HG02678 (cell line): ENCODE measurements around the gene FAM20C.

Source experiments
- ATAC-seq: cut with Tn5 transposase; IDR thresholded peaks from one replicate; pipeline ENCODE4 v1.9.1; 2021; ENCODE audit warnings: mild to moderate bottlenecking, moderate library complexity; ENCODE audit not compliant: unreplicated experiment

The FAM20C gene

GRCh38 chr7:266851-267840 lies 74.8 kb downstream of the FAM20C start:
- ATAC-seq: no peak

- no peak for ATAC-seq
Measured at GRCh38 chr7:268991-269390, 76.6 kb downstream of the FAM20C start.

GRCh38 chr7:269721-270120 lies 77.3 kb downstream of the FAM20C start:
- no peak for ATAC-seq

- no peak for ATAC-seq
Measured at GRCh38 chr7:270351-270983, 78.1 kb downstream of the FAM20C start.

GRCh38 chr7:271266-272107 lies 79.1 kb downstream of the FAM20C start:
- no peak for ATAC-seq

- no peak for ATAC-seq
Measured at GRCh38 chr7:272108-272615, 79.8 kb downstream of the FAM20C start.

GRCh38 chr7:272631-273030 lies 80.3 kb downstream of the FAM20C start:
- no peak for ATAC-seq

GRCh38 chr7:273327-273726 lies 81.0 kb downstream of the FAM20C start:
- ATAC-seq: no peak

- no peak for ATAC-seq
Measured at GRCh38 chr7:274266-274665, 81.9 kb downstream of the FAM20C start.

GRCh38 chr7:276230-276835 lies 84.0 kb downstream of the FAM20C start:
- ATAC-seq: no peak

GRCh38 chr7:277228-277627 lies 84.9 kb downstream of the FAM20C start:
- ATAC-seq: no peak

- no peak for ATAC-seq
Measured at GRCh38 chr7:278081-278480, 85.7 kb downstream of the FAM20C start.

GRCh38 chr7:279821-280220 lies 87.5 kb downstream of the FAM20C start:
- ATAC-seq: no peak

GRCh38 chr7:280461-280860 lies 88.1 kb downstream of the FAM20C start:
- no peak for ATAC-seq

- ATAC-seq: no peak
Measured at GRCh38 chr7:281637-282036, 89.3 kb downstream of the FAM20C start.

GRCh38 chr7:282621-283020 lies 90.2 kb downstream of the FAM20C start:
- ATAC-seq: no peak

- no peak for ATAC-seq
Measured at GRCh38 chr7:284762-285722, 92.7 kb downstream of the FAM20C start.

- ATAC-seq: no peak
Measured at GRCh38 chr7:285731-286130, 93.4 kb downstream of the FAM20C start.

GRCh38 chr7:286266-286665 lies 93.9 kb downstream of the FAM20C start:
- ATAC-seq: no peak
